ENCODE results near the gene PPP1R18. TPM values are rescaled to one million over a fixed set of nuclear protein-coding genes. Genes with fewer than 3 reads are reported as not detected.
"Not testable (repeated sequence)": the region's sequence is repeated elsewhere in the genome, so short reads cannot be mapped to it uniquely, and the experiment has no call there.

PPP1R18 gene
- total RNA-seq, 2 donors from 2014 or later, result 190 to 238 TPM

GRCh38 chr6:30672445-30673253 lies 13.8 kb downstream of the PPP1R18 start, which contains the start of gene DHX16:
Gene DHX16, minus strand, starts transcription at chr6:30673006. Its CDS starts 165 bp downstream, at chr6:30672841.
- Mint-ChIP-seq H3K27me3 (no peaks in the 10 kb centered on the region), H3K36me3 (ENCODE audit: low read depth) (peaks cover 65% of the 10 kb centered on the region), H3K9me3 (no peaks in the 10 kb centered on the region), H3K27ac (peak within 1 kb of the TSS; percentile 94), H3K4me1 (peaks cover 16% of the 10 kb centered on the region), H3K4me3 (peak within 1 kb of the TSS; percentile 91)
- peak; percentile 83 for ATAC-seq (replicated peaks)

- Mint-ChIP-seq H3K4me1 (peaks cover 17% of the 10 kb centered on the region), H3K4me3 (peak overlapping the region; percentile 91), H3K27ac (peak overlapping the region; percentile 24), H3K36me3 (ENCODE audit: low read depth) (peaks cover 65% of the 10 kb centered on the region), H3K27me3 (no peaks in the 10 kb centered on the region), H3K9me3 (no peaks in the 10 kb centered on the region)
- ATAC-seq (replicated peaks), result no peak
These were observed 15.5 kb downstream of the PPP1R18 start for GRCh38 chr6:30670760-30671527.

GRCh38 chr6:30666300-30666699 lies 20.1 kb downstream of the PPP1R18 start:
- peak overlapping the region; percentile 83 for H3K27ac Mint-ChIP-seq
- H3K9me3 Mint-ChIP-seq, result not testable (repeated sequence)
- ATAC-seq (replicated peaks), result peak; percentile 94

GRCh38 chr6:30664994-30665767 lies 21.3 kb downstream of the PPP1R18 start:
- Mint-ChIP-seq H3K4me1 (peaks cover 19% of the 10 kb centered on the region), H3K36me3 (ENCODE audit: low read depth) (peaks cover 88% of the 10 kb centered on the region), H3K4me3 (no peak overlapping the region), H3K9me3 (no peaks in the 10 kb centered on the region), H3K27ac (peak overlapping the region; percentile 83), H3K27me3 (no peaks in the 10 kb centered on the region)
- ATAC-seq (replicated peaks), result no peak

More at GRCh38 chr6:30666300-30666699, 20.1 kb downstream of the PPP1R18 start:
- H3K27me3 Mint-ChIP-seq, result not testable (repeated sequence)
- Mint-ChIP-seq H3K4me3 (peak overlapping the region; percentile 29), H3K36me3 (ENCODE audit: low read depth) (peaks cover 92% of the 10 kb centered on the region), H3K4me1 (peaks cover 24% of the 10 kb centered on the region)

GRCh38 chr6:30657922-30658321 lies 28.5 kb downstream of the PPP1R18 start:
- H3K9me3 Mint-ChIP-seq; H3K4me3 Mint-ChIP-seq; ATAC-seq (replicated peaks); H3K27me3 Mint-ChIP-seq: not testable (repeated sequence)
- peaks cover 17% of the 10 kb centered on the region for H3K4me1 Mint-ChIP-seq
- H3K36me3 Mint-ChIP-seq (ENCODE audit: low read depth), result peaks cover 97% of the 10 kb centered on the region
- H3K27ac Mint-ChIP-seq, result peak overlapping the region; percentile 34

GRCh38 chr6:30657454-30657853 lies 29.0 kb downstream of the PPP1R18 start:
- Mint-ChIP-seq H3K27me3 (no peaks in the 10 kb centered on the region), H3K36me3 (ENCODE audit: low read depth) (peaks cover 97% of the 10 kb centered on the region), H3K9me3 (no peaks in the 10 kb centered on the region), H3K4me1 (peaks cover 17% of the 10 kb centered on the region), H3K4me3 (no peak overlapping the region), H3K27ac (peak overlapping the region; percentile 34)
- ATAC-seq (replicated peaks), result no peak

- Mint-ChIP-seq H3K4me1 (peaks cover 11% of the 10 kb centered on the region), H3K27me3 (no peaks in the 10 kb centered on the region)
- no peak for ATAC-seq (replicated peaks)
These were observed 29.9 kb downstream of the PPP1R18 start for GRCh38 chr6:30656513-30656912.

GRCh38 chr6:30655743-30656094 lies 30.7 kb downstream of the PPP1R18 start:
- Mint-ChIP-seq H3K4me1 (peaks cover 10% of the 10 kb centered on the region), H3K9me3 (no peaks in the 10 kb centered on the region), H3K27ac (peak overlapping the region; percentile 34), H3K27me3 (no peaks in the 10 kb centered on the region), H3K4me3 (no peak overlapping the region), H3K36me3 (ENCODE audit: low read depth) (peaks cover 99% of the 10 kb centered on the region)
- ATAC-seq (replicated peaks), result no peak

More at GRCh38 chr6:30656513-30656912, 29.9 kb downstream of the PPP1R18 start:
- Mint-ChIP-seq H3K9me3 (no peaks in the 10 kb centered on the region), H3K27ac (peak overlapping the region; percentile 34), H3K4me3 (no peak overlapping the region), H3K36me3 (ENCODE audit: low read depth) (peaks cover 97% of the 10 kb centered on the region)

GRCh38 chr6:30654798-30655742 lies 31.4 kb downstream of the PPP1R18 start:
- Mint-ChIP-seq H3K27me3 (no peaks in the 10 kb centered on the region), H3K4me3 (no peak overlapping the region), H3K9me3 (no peaks in the 10 kb centered on the region), H3K36me3 (ENCODE audit: low read depth) (peaks cover 99% of the 10 kb centered on the region), H3K27ac (peak overlapping the region; percentile 34), H3K4me1 (peaks cover 8% of the 10 kb centered on the region)
- ATAC-seq (replicated peaks), result no peak

- no peak overlapping the region for H3K27ac Mint-ChIP-seq
- no peaks in the 10 kb centered on the region for H3K27me3 Mint-ChIP-seq
- no peaks in the 10 kb centered on the region for H3K9me3 Mint-ChIP-seq
- H3K4me3 Mint-ChIP-seq, result no peak overlapping the region
- no peak for ATAC-seq (replicated peaks)
- H3K4me1 Mint-ChIP-seq, result peaks cover 6% of the 10 kb centered on the region
- H3K36me3 Mint-ChIP-seq (ENCODE audit: low read depth), result peaks cover 67% of the 10 kb centered on the region
These were observed 35.3 kb downstream of the PPP1R18 start for GRCh38 chr6:30651143-30651542.

- Mint-ChIP-seq H3K9me3 (no peaks in the 10 kb centered on the region), H3K27ac (peak overlapping the region; percentile 85), H3K4me3 (peak overlapping the region; percentile 83), H3K27me3 (no peaks in the 10 kb centered on the region), H3K4me1 (peaks cover 12% of the 10 kb centered on the region), H3K36me3 (ENCODE audit: low read depth) (peaks cover 54% of the 10 kb centered on the region)
- ATAC-seq (replicated peaks), result peak; percentile 76
These were observed 39.0 kb downstream of the PPP1R18 start for GRCh38 chr6:30647242-30648116.

- H3K27me3 Mint-ChIP-seq, result no peaks in the 10 kb centered on the region
- ATAC-seq (replicated peaks), result peak; percentile 82
- peak within 1 kb of the TSS; percentile 85 for H3K27ac Mint-ChIP-seq
- peaks cover 50% of the 10 kb centered on the region for H3K36me3 Mint-ChIP-seq (ENCODE audit: low read depth)
- no peaks in the 10 kb centered on the region for H3K9me3 Mint-ChIP-seq
- H3K4me1 Mint-ChIP-seq, result peaks cover 12% of the 10 kb centered on the region
- peak within 1 kb of the TSS; percentile 83 for H3K4me3 Mint-ChIP-seq
These were observed 39.8 kb downstream of the PPP1R18 start, which contains the start of gene C6orf136 for GRCh38 chr6:30646450-30647241. Gene C6orf136, plus strand, starts transcription at chr6:30647133. Its CDS starts 99 bp downstream, at chr6:30647232.
